Measurements from ENCODE around the gene FBXL3.
"Not testable (repeated sequence)": the region's sequence is repeated elsewhere in the genome, so short reads cannot be mapped to it uniquely, and the experiment has no call there.

Gene FBXL3

GRCh38 chr13:77026255-77026860 is 601 bp downstream of the FBXL3 start:
- peak; percentile 80 for DNase-seq

- no peak for DNase-seq
Observed at GRCh38 chr13:77022341-77022740, 4.6 kb downstream of the FBXL3 start.

DNA sequence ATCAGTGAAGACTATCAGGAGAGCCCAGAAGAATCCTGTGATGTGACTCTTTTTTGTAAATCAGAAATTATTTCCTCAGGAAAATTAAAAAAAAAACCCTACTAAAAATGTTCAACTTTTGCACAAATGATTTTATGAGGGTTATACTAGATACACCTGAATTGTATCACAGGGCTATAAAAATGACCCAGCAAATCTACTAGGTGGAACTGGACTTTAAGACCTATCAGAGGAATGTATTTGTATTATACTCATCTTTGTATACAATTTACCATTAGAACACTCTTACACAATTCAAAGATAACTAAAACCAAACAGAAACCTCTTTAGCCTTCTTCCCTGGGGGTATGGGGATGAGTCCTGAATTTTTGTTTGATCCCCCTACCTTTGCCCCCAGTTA is 7.2 kb downstream of the FBXL3 start:
- no peak for DNase-seq

GRCh38 chr13:77016888-77017623 is 9.9 kb downstream of the FBXL3 start:
- no peak for DNase-seq

GRCh38 chr13:77016251-77016812 is 10.6 kb downstream of the FBXL3 start:
- DNase-seq = no peak

GRCh38 chr13:77014906-77015685 is 11.9 kb downstream of the FBXL3 start:
- no peak for DNase-seq

DNA sequence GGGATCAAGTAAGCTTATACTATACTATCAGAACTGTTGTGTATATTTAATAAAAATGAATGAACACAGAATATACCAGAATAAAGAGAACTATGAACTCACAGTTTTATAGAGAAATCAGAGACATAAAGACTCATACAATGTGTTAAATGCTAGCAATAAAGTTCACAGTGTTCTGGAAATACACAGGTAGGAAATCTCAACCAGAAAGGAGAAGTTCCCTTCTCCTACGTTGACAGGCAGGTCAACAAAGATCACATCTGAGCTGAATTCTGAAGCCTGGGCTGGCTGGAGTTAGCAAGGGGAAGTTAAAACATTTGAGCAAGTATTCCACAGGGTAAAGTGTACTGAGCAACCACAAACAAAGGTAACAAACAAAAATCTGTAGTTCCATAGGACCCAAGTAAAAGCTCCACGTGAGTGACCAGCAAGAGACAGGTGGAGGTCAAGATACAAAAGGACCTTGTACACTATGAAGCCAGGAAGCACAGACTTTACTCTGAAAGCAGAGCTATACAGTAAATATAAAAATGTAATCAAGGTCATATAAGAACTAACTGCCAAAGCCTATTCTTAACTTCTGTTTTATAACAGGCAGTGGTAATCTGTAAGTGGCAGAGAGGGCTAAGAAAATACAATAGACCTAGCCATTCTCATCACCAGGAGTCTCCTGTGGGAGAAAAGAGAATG is 13.0 kb downstream of the FBXL3 start:
- DNase-seq = no peak

DNA sequence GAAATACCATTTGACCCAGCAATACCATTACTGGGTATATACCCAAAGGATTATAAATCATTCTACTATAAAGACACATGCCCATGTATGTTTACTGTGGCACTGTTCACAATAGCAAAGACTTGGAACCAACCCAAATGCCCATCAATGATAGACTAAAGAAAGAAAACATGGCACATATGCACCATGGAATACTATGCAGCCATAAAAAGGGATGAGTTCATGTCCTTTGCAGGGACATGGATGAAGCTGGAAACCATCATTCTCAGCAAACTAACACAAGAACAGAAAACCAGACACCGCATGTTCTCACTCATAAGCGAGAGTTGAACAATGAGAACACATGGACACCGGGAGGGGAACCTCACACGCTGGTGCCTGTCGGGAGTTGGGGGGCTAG is 17.2 kb downstream of the FBXL3 start:
- not testable (repeated sequence) for DNase-seq

- DNase-seq = no peak
Observed at GRCh38 chr13:77009011-77009410, 17.9 kb downstream of the FBXL3 start.

DNA sequence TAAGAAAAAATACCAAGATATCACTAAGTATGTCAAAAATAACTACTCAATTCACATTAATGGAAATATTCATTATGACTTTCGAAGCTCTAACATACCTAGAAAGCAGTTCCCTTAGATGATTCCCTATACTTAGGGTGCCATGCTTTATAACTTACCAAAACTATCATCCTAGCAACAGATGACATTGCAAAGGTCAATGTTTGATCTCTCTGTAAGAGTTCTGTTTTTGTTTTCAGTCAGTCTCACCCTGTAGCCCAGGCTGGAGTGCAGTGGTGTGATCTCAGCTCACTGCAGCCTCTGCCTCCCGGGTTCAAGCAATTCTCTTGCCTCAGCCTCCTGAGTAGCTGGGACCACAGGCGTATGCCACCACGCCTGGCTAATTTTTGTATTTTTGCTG is 18.6 kb downstream of the FBXL3 start:
- DNase-seq = not testable (repeated sequence)

GRCh38 chr13:77002590-77003190 is 24.3 kb downstream of the FBXL3 start:
- peak; percentile 5 for DNase-seq

DNA sequence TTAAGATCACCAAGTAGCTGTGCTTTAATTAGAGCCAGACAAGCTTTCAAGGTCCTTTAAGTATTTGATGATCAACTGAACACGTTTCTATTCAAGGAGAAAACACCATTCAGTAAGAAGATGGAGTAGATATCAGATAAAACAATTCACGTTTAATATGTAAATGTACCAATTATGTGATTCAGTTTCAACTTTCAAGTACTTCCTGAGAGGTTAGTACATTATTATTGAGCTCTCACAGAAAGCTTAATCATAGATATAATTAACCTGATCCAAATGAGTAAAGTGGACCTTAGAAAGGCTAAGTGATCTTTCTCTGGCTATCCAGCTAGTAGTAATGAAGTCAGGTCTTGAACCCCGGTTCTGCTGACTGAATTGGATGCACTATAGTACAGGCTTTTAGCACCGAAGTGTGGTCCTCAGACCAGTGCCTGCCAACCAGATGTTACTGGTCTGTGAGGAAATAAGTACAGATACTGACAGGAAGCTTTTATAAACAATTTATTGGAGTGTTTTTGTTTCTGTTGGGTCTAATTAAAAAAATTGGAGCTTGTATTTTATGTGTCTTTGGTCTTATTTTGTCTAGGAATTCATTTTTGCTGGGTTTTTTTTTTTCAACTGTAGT is 24.9 kb downstream of the FBXL3 start:
- DNase-seq = no peak

GRCh38 chr13:77001540-77001939 is 25.4 kb downstream of the FBXL3 start:
- no peak for DNase-seq

GRCh38 chr13:77000475-77000874 is 26.5 kb downstream of the FBXL3 start:
- no peak for DNase-seq

GRCh38 chr13:76994281-76994680 is 32.7 kb downstream of the FBXL3 start:
- no peak for DNase-seq

- DNase-seq = no peak
Observed at GRCh38 chr13:76993473-76993872, 33.5 kb downstream of the FBXL3 start.

- DNase-seq = no peak
Observed at GRCh38 chr13:76993021-76993420, 33.9 kb downstream of the FBXL3 start.

- DNase-seq = peak; percentile 14
Observed at GRCh38 chr13:76992548-76993001, 34.4 kb downstream of the FBXL3 start.

GRCh38 chr13:76991796-76992547 is 35.0 kb downstream of the FBXL3 start, which contains the start of gene CLN5:
CLN5 (plus strand) TSS chr13:76992081; CDS start chr13:76992099, 18 bp downstream.
- DNase-seq = peak; percentile 96

DNA sequence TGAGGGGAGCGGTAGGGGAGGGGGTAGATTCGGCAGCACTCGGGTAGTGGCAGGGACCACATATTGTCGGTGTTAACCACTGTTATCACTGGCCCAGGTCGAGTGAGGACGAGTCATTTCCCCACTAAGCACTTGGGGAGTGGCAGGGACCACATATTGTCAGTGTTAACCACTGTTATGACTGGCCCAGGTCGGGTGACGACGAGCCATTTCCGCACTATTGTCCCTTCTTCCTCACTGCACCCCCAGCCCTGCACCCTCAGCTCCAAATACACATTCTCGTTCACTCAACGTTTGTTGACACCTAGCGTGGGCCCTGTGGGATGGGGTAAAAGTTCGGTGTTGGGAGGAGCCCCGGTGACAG is 35.5 kb downstream of the FBXL3 start:
- peak; percentile 33 for DNase-seq

- no peak for DNase-seq
Observed at GRCh38 chr13:76983676-76984075, 43.3 kb downstream of the FBXL3 start.

Measured in NCI-H345 (cell line).